ENCODE measurements around the gene RALGPS1. TPM values are rescaled to one million over a fixed set of nuclear protein-coding genes. Genes with fewer than 3 reads are reported as not detected.

The RALGPS1 gene
- total and polyA plus RNA-seq, 7 donors, result 3.9 to 7.7 (median 5.4) TPM

DNA sequence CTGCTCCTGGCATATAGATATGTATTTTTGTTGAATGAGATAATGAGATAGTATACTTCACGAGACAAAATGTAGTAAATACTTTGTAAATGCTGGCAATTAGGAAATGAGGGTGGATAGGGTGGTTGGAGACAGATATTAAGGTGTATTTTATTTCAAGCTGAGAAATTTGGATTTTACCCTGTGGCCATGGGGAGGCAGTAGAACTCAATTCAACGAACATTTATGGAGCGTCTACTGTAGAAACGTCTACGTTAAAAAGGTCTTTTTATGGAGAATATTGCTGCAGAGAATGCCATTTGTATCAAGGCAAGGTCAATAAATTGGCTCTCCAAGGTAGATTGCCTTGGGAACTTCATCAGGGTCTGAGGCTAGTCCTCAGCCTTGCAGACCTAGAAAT is 21.5 kb upstream of the RALGPS1 start:
- TF ChIP-seq, protein P1, sequence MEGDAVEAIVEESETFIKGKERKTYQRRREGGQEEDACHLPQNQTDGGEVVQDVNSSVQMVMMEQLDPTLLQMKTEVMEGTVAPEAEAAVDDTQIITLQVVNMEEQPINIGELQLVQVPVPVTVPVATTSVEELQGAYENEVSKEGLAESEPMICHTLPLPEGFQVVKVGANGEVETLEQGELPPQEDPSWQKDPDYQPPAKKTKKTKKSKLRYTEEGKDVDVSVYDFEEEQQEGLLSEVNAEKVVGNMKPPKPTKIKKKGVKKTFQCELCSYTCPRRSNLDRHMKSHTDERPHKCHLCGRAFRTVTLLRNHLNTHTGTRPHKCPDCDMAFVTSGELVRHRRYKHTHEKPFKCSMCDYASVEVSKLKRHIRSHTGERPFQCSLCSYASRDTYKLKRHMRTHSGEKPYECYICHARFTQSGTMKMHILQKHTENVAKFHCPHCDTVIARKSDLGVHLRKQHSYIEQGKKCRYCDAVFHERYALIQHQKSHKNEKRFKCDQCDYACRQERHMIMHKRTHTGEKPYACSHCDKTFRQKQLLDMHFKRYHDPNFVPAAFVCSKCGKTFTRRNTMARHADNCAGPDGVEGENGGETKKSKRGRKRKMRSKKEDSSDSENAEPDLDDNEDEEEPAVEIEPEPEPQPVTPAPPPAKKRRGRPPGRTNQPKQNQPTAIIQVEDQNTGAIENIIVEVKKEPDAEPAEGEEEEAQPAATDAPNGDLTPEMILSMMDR (IDR thresholded peaks at IDR 0.05), result no peak
- no peak for ATAC-seq
- DNase-seq, result no peak

DNA sequence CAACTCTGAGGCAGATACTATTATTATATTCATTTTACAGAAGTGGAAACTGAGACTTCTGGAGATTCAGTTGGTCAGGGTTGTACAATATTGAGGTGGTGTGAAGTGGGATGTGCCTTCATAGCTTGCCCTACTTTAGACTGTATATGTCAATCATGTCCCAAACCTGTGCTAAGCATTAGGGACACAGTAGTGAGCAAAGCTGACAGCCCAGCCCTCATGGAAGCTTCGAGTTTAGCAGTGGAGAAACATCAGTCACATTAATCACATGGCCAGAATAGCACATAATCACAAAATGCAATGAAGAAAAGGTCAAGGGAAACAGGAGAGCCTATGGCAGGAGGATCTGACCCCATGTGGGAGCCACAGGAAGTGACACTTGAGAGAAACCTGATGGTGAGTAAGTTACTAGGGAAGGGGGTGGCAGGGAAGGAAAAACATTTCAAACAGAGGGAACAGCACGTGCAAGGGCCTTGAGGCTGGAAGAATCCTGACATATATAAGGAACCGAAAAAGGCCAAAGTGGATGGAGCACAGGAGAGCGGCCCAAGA is 20.5 kb upstream of the RALGPS1 start:
- no peaks in the 10 kb centered on the region for H3K36me3 ChIP-seq (ENCODE audit: insufficient read depth in 1 of 2, low read depth in 1 of 2)
- H3K27me3 ChIP-seq (ENCODE audit: insufficient read depth in 3 of 3, low read length in 2 of 3), result no peaks in the 10 kb centered on the region
- no peak overlapping the region for H3K4me3 ChIP-seq
- TF ChIP-seq, protein P1 (IDR thresholded peaks at IDR 0.05), result no peak
- no peak for DNase-seq
- H3K27ac ChIP-seq, result no peak overlapping the region
- peak in 2 of 4 donors; percentile 75 for ATAC-seq
- 76 to 88% (median 79%) methylated on average over 4 of the region's 4 CpGs for WGBS, 3 donors
- no peaks in the 10 kb centered on the region for H3K9me3 ChIP-seq
- no peaks in the 10 kb centered on the region for H3K4me1 ChIP-seq
- intact Hi-C loops (cut with DNase I), result no loop called here

More for the DNA sequence above, 21.5 kb upstream of the RALGPS1 start:
- no peaks in the 10 kb centered on the region for H3K4me1 ChIP-seq
- H3K4me3 ChIP-seq, result no peak overlapping the region
- WGBS, 3 donors, result 43 to 47% (median 44%) methylated on average over 5 of the region's 5 CpGs
- no peaks in the 10 kb centered on the region for H3K9me3 ChIP-seq
- intact Hi-C loops (cut with DNase I), result no loop called here
- H3K27ac ChIP-seq, result no peak overlapping the region
- H3K36me3 ChIP-seq (ENCODE audit: insufficient read depth in 1 of 2, low read depth in 1 of 2), result no peaks in the 10 kb centered on the region
- no peaks in the 10 kb centered on the region for H3K27me3 ChIP-seq (ENCODE audit: insufficient read depth in 3 of 3, low read length in 2 of 3)

DNA sequence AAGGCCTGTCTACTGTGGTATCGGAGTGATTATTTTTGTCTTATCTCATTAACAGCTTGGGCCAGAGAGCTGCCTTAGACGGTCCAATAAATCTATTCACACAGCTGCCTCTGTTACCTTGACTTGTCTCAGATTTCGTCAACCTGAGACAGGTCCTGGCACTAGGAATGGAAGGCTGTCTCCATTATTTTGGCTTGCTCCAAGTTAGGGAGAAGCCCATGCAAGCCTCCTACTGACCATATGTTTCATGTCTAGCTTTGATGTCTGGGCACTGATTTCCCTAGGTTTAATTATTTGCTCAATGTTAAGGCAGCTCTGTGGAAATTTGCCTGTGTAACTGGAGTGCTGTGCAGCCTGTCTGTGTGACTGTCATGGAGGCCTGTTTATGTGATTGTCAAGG is 12.4 kb upstream of the RALGPS1 start:
- WGBS, 3 donors, result 30 to 44% (median 30%) methylated on average over 3 of the region's 3 CpGs
- DNase-seq (no peak), ATAC-seq (no peak)
- H3K9me3 ChIP-seq, result no peaks in the 10 kb centered on the region
- no peak overlapping the region for H3K27ac ChIP-seq
- H3K27me3 ChIP-seq (ENCODE audit: insufficient read depth in 3 of 3, low read length in 2 of 3), result no peaks in the 10 kb centered on the region
- no peaks in the 10 kb centered on the region for H3K36me3 ChIP-seq (ENCODE audit: insufficient read depth in 1 of 2, low read depth in 1 of 2)
- TF ChIP-seq, protein P1 (IDR thresholded peaks at IDR 0.05), result no peak
- intact Hi-C loops (cut with DNase I), result no loop called here
- H3K4me3 ChIP-seq, result no peak overlapping the region
- no peaks in the 10 kb centered on the region for H3K4me1 ChIP-seq

DNA sequence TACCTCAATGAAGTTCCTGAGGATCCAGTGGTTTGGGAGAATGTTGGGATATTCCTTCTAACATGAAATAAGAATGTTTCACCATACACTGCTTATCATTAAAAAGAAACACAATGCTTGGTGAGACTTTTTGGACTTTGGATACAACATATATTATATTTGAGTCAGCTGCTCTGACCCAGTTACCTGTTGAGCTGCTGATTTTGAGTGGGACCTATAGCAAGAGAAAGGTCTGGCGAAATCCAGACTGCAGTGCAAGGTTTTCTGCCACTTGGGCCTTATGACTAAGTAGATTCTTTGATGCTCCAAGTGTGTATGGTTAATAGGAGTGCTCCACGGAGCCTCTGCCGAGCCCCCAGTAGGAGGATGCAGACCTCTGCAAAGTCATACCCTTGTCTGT is 10.0 kb upstream of the RALGPS1 start:
- DNase-seq, result no peak
- H3K4me3 ChIP-seq, result no peak overlapping the region

More for the DNA sequence above, 10.0 kb upstream of the RALGPS1 start:
- Histone ChIP-seq H3K9me3 (no peaks in the 10 kb centered on the region), H3K4me1 (no peaks in the 10 kb centered on the region), H3K36me3 (ENCODE audit: insufficient read depth in 1 of 2, low read depth in 1 of 2) (no peaks in the 10 kb centered on the region), H3K27me3 (ENCODE audit: insufficient read depth in 3 of 3, low read length in 2 of 3) (no peaks in the 10 kb centered on the region), H3K27ac (no peak overlapping the region)
- intact Hi-C loops (cut with DNase I), result no loop called here
- 91 to 94% (median 92%) methylated on average over 3 of the region's 3 CpGs for WGBS, 3 donors
- TF ChIP-seq, protein P1 (IDR thresholded peaks at IDR 0.05), result no peak
- no peak for ATAC-seq
